ENCODE results near the gene TEX13D. TPM values are rescaled to one million over a fixed set of nuclear protein-coding genes. Genes with fewer than 3 reads are reported as not detected.
A peak's percentile ranks its signal among the peaks of the same experiment; 100 is the strongest.

TEX13D gene
- total and polyA plus RNA-seq, 4 donors, result 0.04 TPM; not detected in 3

GRCh38 chrX:124338733-124339514 lies 6.5 kb downstream of the TEX13D start:
- no peak overlapping the region for H3K4me3 ChIP-seq
- H3K36me3 ChIP-seq (ENCODE audit: control insufficient read depth in 4 of 4, insufficient read depth in 4 of 4, low read length in 4 of 4), result no peaks in the 10 kb centered on the region
- H3K9ac ChIP-seq (ENCODE audit: insufficient read depth in 1 of 2, low read length in 2 of 2), result no peak overlapping the region
- peak in 1 of 3 donors; percentile 0 for DNase-seq
- no peaks in the 10 kb centered on the region for H3K9me3 ChIP-seq (ENCODE audit: control insufficient read depth in 4 of 4, insufficient read depth in 3 of 4, low read length in 3 of 4)
- no peak for ATAC-seq (ENCODE audit: insufficient read depth, low FRiP score)
- H3K27me3 ChIP-seq (ENCODE audit: control insufficient read depth in 3 of 3, insufficient read depth in 3 of 3, low read length in 2 of 3), result peaks cover 0 to 3% (median 0%) of the 10 kb centered on the region in 3 donors
- H3K4me1 ChIP-seq (ENCODE audit: control insufficient read depth in 5 of 5, insufficient read depth in 5 of 5, low read length in 5 of 5), result no peaks in the 10 kb centered on the region
- 83 to 93% methylated on average over 6 of the region's 6 CpGs for WGBS, 2 donors
- TF ChIP-seq CTCF (IDR thresholded peaks at IDR 0.05; ENCODE audit: control extremely low read depth, extremely low read depth), result no peak
- no peak overlapping the region for H3K27ac ChIP-seq (ENCODE audit: low read depth in 1 of 2, low read length in 1 of 2)

GRCh38 chrX:124341396-124342132 lies 9.1 kb downstream of the TEX13D start:
- Histone ChIP-seq H3K9me3 (ENCODE audit: control insufficient read depth in 4 of 4, insufficient read depth in 3 of 4, low read length in 3 of 4) (no peaks in the 10 kb centered on the region), H3K4me1 (ENCODE audit: control insufficient read depth in 5 of 5, insufficient read depth in 5 of 5, low read length in 5 of 5) (no peaks in the 10 kb centered on the region), H3K27me3 (ENCODE audit: control insufficient read depth in 3 of 3, insufficient read depth in 3 of 3, low read length in 2 of 3) (peaks cover 0 to 6% (median 0%) of the 10 kb centered on the region in 3 donors), H3K9ac (ENCODE audit: insufficient read depth in 1 of 2, low read length in 2 of 2) (no peak overlapping the region), H3K4me3 (no peak overlapping the region), H3K27ac (ENCODE audit: low read depth in 1 of 2, low read length in 1 of 2) (no peak overlapping the region), H3K36me3 (ENCODE audit: control insufficient read depth in 4 of 4, insufficient read depth in 4 of 4, low read length in 4 of 4) (no peaks in the 10 kb centered on the region)
- DNase-seq (no peak), ATAC-seq (ENCODE audit: insufficient read depth, low FRiP score) (no peak)
- 73 to 78% methylated on average over 7 of the region's 7 CpGs for WGBS, 2 donors
- no peak for TF ChIP-seq CTCF (IDR thresholded peaks at IDR 0.05; ENCODE audit: control extremely low read depth, extremely low read depth)

GRCh38 chrX:124342174-124342867 lies 9.9 kb downstream of the TEX13D start:
- 72 to 88% methylated on average over 7 of the region's 7 CpGs for WGBS, 2 donors
- TF ChIP-seq CTCF (IDR thresholded peaks at IDR 0.05; ENCODE audit: control extremely low read depth, extremely low read depth), result no peak
- ATAC-seq (ENCODE audit: insufficient read depth, low FRiP score), result no peak

More at GRCh38 chrX:124342174-124342867, 9.9 kb downstream of the TEX13D start:
- no peak overlapping the region for H3K9ac ChIP-seq (ENCODE audit: insufficient read depth in 1 of 2, low read length in 2 of 2)
- H3K9me3 ChIP-seq (ENCODE audit: control insufficient read depth in 4 of 4, insufficient read depth in 3 of 4, low read length in 3 of 4), result no peaks in the 10 kb centered on the region
- no peak overlapping the region for H3K27ac ChIP-seq (ENCODE audit: low read depth in 1 of 2, low read length in 1 of 2)
- H3K36me3 ChIP-seq (ENCODE audit: control insufficient read depth in 4 of 4, insufficient read depth in 4 of 4, low read length in 4 of 4), result no peaks in the 10 kb centered on the region
- DNase-seq, result no peak
- peaks cover 0 to 6% (median 0%) of the 10 kb centered on the region in 3 donors for H3K27me3 ChIP-seq (ENCODE audit: control insufficient read depth in 3 of 3, insufficient read depth in 3 of 3, low read length in 2 of 3)
- H3K4me3 ChIP-seq, result no peak overlapping the region
- H3K4me1 ChIP-seq (ENCODE audit: control insufficient read depth in 5 of 5, insufficient read depth in 5 of 5, low read length in 5 of 5), result no peaks in the 10 kb centered on the region

Data from lung (tissue), 12 donors.